ENCODE data around the gene RNU6-9. TPM values are rescaled to one million over a fixed set of nuclear protein-coding genes. Genes with fewer than 3 reads are reported as not detected.

The RNU6-9 gene
- total RNA-seq, 1 donor from 2014 or later = not detected

- DNase-seq (ENCODE audit: low spot score) = no peak
Measured at GRCh38 chr19:861756-862580, 31.3 kb upstream of the RNU6-9 start.

GRCh38 chr19:862581-863314 is 30.5 kb upstream of the RNU6-9 start:
- no peak for DNase-seq (ENCODE audit: low spot score)

- DNase-seq (ENCODE audit: low spot score) = no peak
Measured at GRCh38 chr19:863315-863620, 30.0 kb upstream of the RNU6-9 start.

GRCh38 chr19:866769-867300 is 26.4 kb upstream of the RNU6-9 start:
- no peak for DNase-seq (ENCODE audit: low spot score)

- DNase-seq (ENCODE audit: low spot score) = no peak
Measured at GRCh38 chr19:867301-867793, 25.9 kb upstream of the RNU6-9 start.

GRCh38 chr19:867855-868457 is 25.3 kb upstream of the RNU6-9 start:
- DNase-seq (ENCODE audit: low spot score) = no peak

GRCh38 chr19:868458-869244 is 24.6 kb upstream of the RNU6-9 start:
- DNase-seq (ENCODE audit: low spot score) = no peak

- no peak for DNase-seq (ENCODE audit: low spot score)
Measured at GRCh38 chr19:869245-870177, 23.8 kb upstream of the RNU6-9 start.

- no peak for DNase-seq (ENCODE audit: low spot score)
Measured at GRCh38 chr19:870314-870713, 23.0 kb upstream of the RNU6-9 start.

- DNase-seq (ENCODE audit: low spot score) = no peak
Measured at GRCh38 chr19:870963-871401, 22.3 kb upstream of the RNU6-9 start.

GRCh38 chr19:871446-872265 is 21.6 kb upstream of the RNU6-9 start:
- DNase-seq (ENCODE audit: low spot score) = no peak

GRCh38 chr19:872266-872951 is 20.9 kb upstream of the RNU6-9 start:
- DNase-seq (ENCODE audit: low spot score) = no peak

GRCh38 chr19:873084-873483 is 20.2 kb upstream of the RNU6-9 start:
- no peak for DNase-seq (ENCODE audit: low spot score)

- no peak for DNase-seq (ENCODE audit: low spot score)
Measured at GRCh38 chr19:873561-874041, 19.7 kb upstream of the RNU6-9 start.

- no peak for DNase-seq (ENCODE audit: low spot score)
Measured at GRCh38 chr19:875265-875879, 17.9 kb upstream of the RNU6-9 start.

GRCh38 chr19:876089-876488 is 17.2 kb upstream of the RNU6-9 start:
- no peak for DNase-seq (ENCODE audit: low spot score)

- DNase-seq (ENCODE audit: low spot score) = no peak
Measured at GRCh38 chr19:876780-877314, 16.4 kb upstream of the RNU6-9 start.
